C4-2B (cell line): ENCODE results near the gene HPS4.

Source experiments
- CTCF ChIP-seq: fragments of 450-650 bp; conservative IDR thresholded peaks from 2 replicates; pipeline ENCODE4 v1.5.1; 2017; ENCODE audit warnings: mild to moderate bottlenecking
- ZFX ChIP-seq: fragments of 450-650 bp; IDR thresholded peaks from 2 replicates; pipeline ENCODE4 v1.6.1; 2017

- TF ChIP-seq CTCF: no peak
- TF ChIP-seq ZFX: no peak
These were observed 1.9 kb downstream of the HPS4 start for GRCh38 chr22:26481694-26482093.
